ENCODE results near the gene SH2D6. TPM values are rescaled to one million over a fixed set of nuclear protein-coding genes. Genes with fewer than 3 reads are reported as not detected.

SH2D6 gene
- total RNA-seq, 1 experiment from 2014 or later: 0.84 TPM

GRCh38 chr2:85423525-85423924, 5.0 kb downstream of the SH2D6 start:
- no peaks in the 10 kb centered on the region for H3K9me3 Mint-ChIP-seq (ENCODE audit: unreplicated experiment)
- H3K4me3 Mint-ChIP-seq (ENCODE audit: unreplicated experiment): no peak overlapping the region
- CTCF ChIA-PET: interaction anchor here (0.5 to 12.3 kb wide), 2 partner anchors 45 to 128 kb away, joined by 3 to 293 read pairs; no protein-coding TSS in a partner anchor
- peaks cover 30% of the 10 kb centered on the region for H3K4me1 Mint-ChIP-seq (ENCODE audit: insufficient read depth, unreplicated experiment)
- H3K27me3 Mint-ChIP-seq (ENCODE audit: insufficient read depth, unreplicated experiment): no peaks in the 10 kb centered on the region
- no peak for TF ChIP-seq CTCF (IDR thresholded peaks at IDR 0.05; ENCODE audit: unreplicated experiment)
- BruUV-seq (replicated peaks): no TSS peak
- intact Hi-C loops (cut with micrococcal nuclease): loop anchor here (5.0 kb wide), 1 partner anchor 179 kb away; the partner anchor contains the start of gene TMEM150A
- DNase-seq (ENCODE audit: unreplicated experiment): no peak
- H3K27ac Mint-ChIP-seq (ENCODE audit: low read depth, unreplicated experiment): no peak overlapping the region
- H3K36me3 Mint-ChIP-seq (ENCODE audit: insufficient read depth, unreplicated experiment): peaks cover 8% of the 10 kb centered on the region
- POLR2A ChIA-PET: interaction anchor here (1.0 to 1.4 kb wide), 4 partner anchors 81 to 138 kb away, joined by 3 to 4 read pairs (median 3); partner anchors contain the start of genes GGCX and MAT2A

- ChIA-PET CTCF (interaction anchor here (12.3 kb wide), 1 partner anchor 126 kb away, joined by 293 read pairs; no protein-coding TSS in a partner anchor), POLR2A (interaction anchor here (0.6 to 1.0 kb wide), 3 partner anchors 11 to 78 kb away, joined by 3 read pairs; no protein-coding TSS in a partner anchor)
- no TSS peak for BruUV-seq (replicated peaks)
- Mint-ChIP-seq H3K9me3 (ENCODE audit: unreplicated experiment) (no peaks in the 10 kb centered on the region), H3K27me3 (ENCODE audit: insufficient read depth, unreplicated experiment) (no peaks in the 10 kb centered on the region), H3K4me1 (ENCODE audit: insufficient read depth, unreplicated experiment) (peaks cover 15% of the 10 kb centered on the region), H3K4me3 (ENCODE audit: unreplicated experiment) (no peak overlapping the region), H3K36me3 (ENCODE audit: insufficient read depth, unreplicated experiment) (peaks cover 8% of the 10 kb centered on the region), H3K27ac (ENCODE audit: low read depth, unreplicated experiment) (no peak overlapping the region)
- no peak for DNase-seq (ENCODE audit: unreplicated experiment)
- no peak for TF ChIP-seq CTCF (IDR thresholded peaks at IDR 0.05; ENCODE audit: unreplicated experiment)
- intact Hi-C loops (cut with micrococcal nuclease): no loop called here
Observed at GRCh38 chr2:85425588-85425987, 7.1 kb downstream of the SH2D6 start.

GRCh38 chr2:85427300-85427835, 8.9 kb downstream of the SH2D6 start:
- Mint-ChIP-seq H3K4me1 (ENCODE audit: insufficient read depth, unreplicated experiment) (no peaks in the 10 kb centered on the region), H3K36me3 (ENCODE audit: insufficient read depth, unreplicated experiment) (peaks cover 8% of the 10 kb centered on the region), H3K27me3 (ENCODE audit: insufficient read depth, unreplicated experiment) (no peaks in the 10 kb centered on the region), H3K4me3 (ENCODE audit: unreplicated experiment) (no peak overlapping the region), H3K27ac (ENCODE audit: low read depth, unreplicated experiment) (no peak overlapping the region), H3K9me3 (ENCODE audit: unreplicated experiment) (no peaks in the 10 kb centered on the region)
- TF ChIP-seq CTCF (IDR thresholded peaks at IDR 0.05; ENCODE audit: unreplicated experiment): no peak
- intact Hi-C loops (cut with micrococcal nuclease): no loop called here
- CTCF ChIA-PET: interaction anchor here (1.2 to 12.3 kb wide), 2 partner anchors 8 to 124 kb away, joined by 8 to 293 read pairs; no protein-coding TSS in a partner anchor
- DNase-seq (ENCODE audit: unreplicated experiment): no peak
- POLR2A ChIA-PET: interaction anchor here (0.8 to 1.6 kb wide), 3 partner anchors 71 to 111 kb away, joined by 3 to 5 read pairs (median 3); partner anchors contain the start of gene MAT2A
- no TSS peak for BruUV-seq (replicated peaks)

- BruUV-seq (replicated peaks): no TSS peak
- Mint-ChIP-seq H3K4me3 (ENCODE audit: unreplicated experiment) (no peak overlapping the region), H3K36me3 (ENCODE audit: insufficient read depth, unreplicated experiment) (peaks cover 8% of the 10 kb centered on the region), H3K27me3 (ENCODE audit: insufficient read depth, unreplicated experiment) (no peaks in the 10 kb centered on the region), H3K4me1 (ENCODE audit: insufficient read depth, unreplicated experiment) (peaks cover 2% of the 10 kb centered on the region), H3K9me3 (ENCODE audit: unreplicated experiment) (no peaks in the 10 kb centered on the region), H3K27ac (ENCODE audit: low read depth, unreplicated experiment) (no peak overlapping the region)
- DNase-seq (ENCODE audit: unreplicated experiment): no peak
- CTCF ChIA-PET: interaction anchor here (0.7 to 12.3 kb wide), 4 partner anchors 9 to 502 kb away, joined by 3 to 293 read pairs (median 6); no protein-coding TSS in a partner anchor
- POLR2A ChIA-PET: interaction anchor here (0.6 to 1.7 kb wide), 6 partner anchors 9 to 112 kb away, joined by 3 to 6 read pairs (median 3); partner anchors contain the start of gene SH2D6
- intact Hi-C loops (cut with micrococcal nuclease): no loop called here
- TF ChIP-seq CTCF (IDR thresholded peaks at IDR 0.05; ENCODE audit: unreplicated experiment): no peak
Observed at GRCh38 chr2:85428343-85428881, 9.9 kb downstream of the SH2D6 start.
